ENCODE measurements around the gene SFMBT2.

DNA sequence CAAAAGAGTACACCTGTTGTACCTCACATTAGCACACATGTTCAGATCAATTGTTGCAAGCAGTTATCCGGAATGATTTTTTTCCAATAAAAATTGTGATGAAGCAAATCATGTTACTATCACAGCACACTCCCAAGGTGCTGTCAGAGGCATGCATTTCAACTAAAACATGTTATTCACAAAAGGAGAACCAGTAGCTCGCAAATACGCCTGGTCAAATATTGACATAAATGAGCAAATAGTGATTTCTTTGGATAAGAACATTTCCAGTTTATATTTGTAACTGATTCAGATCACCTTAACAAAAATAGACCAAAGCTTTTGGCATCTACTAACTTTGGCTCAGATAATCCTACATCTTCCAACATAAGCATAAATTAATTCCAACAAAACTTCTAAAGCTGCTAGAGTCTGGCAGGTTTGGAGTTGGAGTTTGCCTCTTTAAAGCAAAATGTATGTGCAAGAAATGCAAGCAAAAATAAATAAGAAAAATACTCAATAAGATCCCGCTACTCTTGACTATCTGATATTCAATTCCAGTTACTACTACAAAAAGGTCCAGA, 208.0 kb downstream of the SFMBT2 start:
- TF ChIP-seq LEF1 (IDR thresholded peaks at IDR 0.05; ENCODE audit: borderline replicate concordance): no peak
- TF ChIP-seq FOXK2 (IDR thresholded peaks at IDR 0.05): no peak
- TF ChIP-seq, protein P1, sequence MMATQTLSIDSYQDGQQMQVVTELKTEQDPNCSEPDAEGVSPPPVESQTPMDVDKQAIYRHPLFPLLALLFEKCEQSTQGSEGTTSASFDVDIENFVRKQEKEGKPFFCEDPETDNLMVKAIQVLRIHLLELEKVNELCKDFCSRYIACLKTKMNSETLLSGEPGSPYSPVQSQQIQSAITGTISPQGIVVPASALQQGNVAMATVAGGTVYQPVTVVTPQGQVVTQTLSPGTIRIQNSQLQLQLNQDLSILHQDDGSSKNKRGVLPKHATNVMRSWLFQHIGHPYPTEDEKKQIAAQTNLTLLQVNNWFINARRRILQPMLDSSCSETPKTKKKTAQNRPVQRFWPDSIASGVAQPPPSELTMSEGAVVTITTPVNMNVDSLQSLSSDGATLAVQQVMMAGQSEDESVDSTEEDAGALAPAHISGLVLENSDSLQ (IDR thresholded peaks at IDR 0.05): no peak
- no peak for TF ChIP-seq HDGF (IDR thresholded peaks at IDR 0.05; ENCODE audit: borderline replicate concordance)
- no peak for TF ChIP-seq SP1 (IDR thresholded peaks at IDR 0.05)
- TF ChIP-seq ELF4 (IDR thresholded peaks at IDR 0.05): no peak
- TF ChIP-seq ARNT (IDR thresholded peaks at IDR 0.05): no peak
- no peak for TF ChIP-seq SUZ12 (IDR thresholded peaks at IDR 0.05)
- TF ChIP-seq FOXA1 (IDR thresholded peaks at IDR 0.05): no peak
- TF ChIP-seq FOXM1 (IDR thresholded peaks at IDR 0.05; ENCODE audit: borderline replicate concordance): no peak
- no peak for TF ChIP-seq NFRKB (IDR thresholded peaks at IDR 0.05)
- no peak for TF ChIP-seq CTBP1 (IDR thresholded peaks at IDR 0.05; ENCODE audit: borderline replicate concordance)

Data from HEK293T (cell line).